ENCODE measurements around the gene PPP1R26.

The PPP1R26 gene

DNA sequence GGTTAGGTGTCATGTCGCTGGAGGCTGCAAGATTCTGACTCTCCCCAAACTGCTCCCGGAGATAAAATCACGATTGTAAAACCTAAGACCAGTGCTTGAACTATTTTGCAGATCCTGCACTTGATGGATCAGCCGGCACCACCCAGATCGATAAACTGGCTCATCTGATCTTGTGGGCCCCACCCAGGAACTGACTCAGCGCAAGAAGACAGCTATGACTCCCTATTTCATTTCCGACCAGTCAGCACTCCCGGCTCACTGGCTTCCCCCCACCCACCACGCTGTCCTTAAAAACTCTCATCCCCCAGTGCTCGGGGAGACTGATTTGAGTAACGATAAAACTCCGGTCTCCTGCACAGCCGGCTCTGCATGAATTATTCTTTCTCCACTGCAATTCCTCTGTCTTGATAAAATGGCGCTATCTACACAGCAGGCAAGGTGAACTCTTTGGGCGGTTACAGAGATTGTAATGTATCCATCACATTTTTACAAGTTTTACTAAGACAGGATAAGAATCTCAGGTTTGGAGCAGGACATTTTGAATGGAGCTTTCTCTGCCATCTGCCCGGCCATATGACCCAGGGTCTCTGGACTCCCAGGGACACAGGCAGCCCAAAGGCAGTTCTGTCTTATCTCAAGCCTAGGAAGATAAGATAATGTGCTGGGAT, 10.6 kb upstream of the PPP1R26 start (continued):
- TF ChIP-seq KLF17 (tag by site-specific recombination; IDR thresholded peaks at IDR 0.05): peak; percentile 81
- TF ChIP-seq ZBTB26 (tag by site-specific recombination; optimal IDR thresholded peaks at IDR 0.05): no peak
- TF ChIP-seq SCRT1 (tag by site-specific recombination; IDR thresholded peaks at IDR 0.05; ENCODE audit: borderline replicate concordance): no peak
- TF ChIP-seq SP7 (tag by site-specific recombination; IDR thresholded peaks at IDR 0.05): peak; percentile 65
- peak; percentile 92 for TF ChIP-seq ZBTB17 (tag by site-specific recombination; IDR thresholded peaks at IDR 0.05)
- no peak for TF ChIP-seq ZNF843 (tag by site-specific recombination; IDR thresholded peaks at IDR 0.05)
- TF ChIP-seq, protein P1, sequence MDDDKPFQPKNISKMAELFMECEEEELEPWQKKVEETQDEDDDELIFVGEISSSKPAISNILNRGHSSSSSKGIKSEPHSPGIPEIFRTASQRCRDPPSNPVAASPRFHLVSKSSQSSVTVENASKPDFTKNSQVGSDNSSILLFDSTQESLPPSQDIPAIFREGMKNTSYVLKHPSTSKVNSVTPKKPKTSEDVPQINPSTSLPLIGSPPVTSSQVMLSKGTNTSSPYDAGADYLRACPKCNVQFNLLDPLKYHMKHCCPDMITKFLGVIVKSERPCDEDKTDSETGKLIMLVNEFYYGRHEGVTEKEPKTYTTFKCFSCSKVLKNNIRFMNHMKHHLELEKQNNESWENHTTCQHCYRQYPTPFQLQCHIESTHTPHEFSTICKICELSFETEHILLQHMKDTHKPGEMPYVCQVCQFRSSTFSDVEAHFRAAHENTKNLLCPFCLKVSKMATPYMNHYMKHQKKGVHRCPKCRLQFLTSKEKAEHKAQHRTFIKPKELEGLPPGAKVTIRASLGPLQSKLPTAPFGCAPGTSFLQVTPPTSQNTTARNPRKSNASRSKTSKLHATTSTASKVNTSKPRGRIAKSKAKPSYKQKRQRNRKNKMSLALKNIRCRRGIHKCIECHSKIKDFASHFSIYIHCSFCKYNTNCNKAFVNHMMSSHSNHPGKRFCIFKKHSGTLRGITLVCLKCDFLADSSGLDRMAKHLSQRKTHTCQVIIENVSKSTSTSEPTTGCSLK (tag by site-specific recombination; IDR thresholded peaks at IDR 0.05): no peak
- no peak for TF ChIP-seq TCF7L2 (IDR thresholded peaks at IDR 0.05; ENCODE audit: borderline replicate concordance, low read depth, low read length)
- peak; percentile 81 for TF ChIP-seq ZNF335 (tag by site-specific recombination; conservative IDR thresholded peaks at IDR 0.05)
- TF ChIP-seq ZNF658 (tag by site-specific recombination; IDR thresholded peaks at IDR 0.05): no peak
- TF ChIP-seq ZBTB21 (tag by site-specific recombination; IDR thresholded peaks at IDR 0.05): no peak
- TF ChIP-seq ZNF223 (tag by site-specific recombination; IDR thresholded peaks at IDR 0.05): 0 out of 2 replicates have a peak, but pooled peaks have one; percentile 30
- no peak for TF ChIP-seq SETDB1 (IDR thresholded peaks at IDR 0.05; ENCODE audit: insufficient read length, low read length)
- TF ChIP-seq ZNF561 (tag by site-specific recombination; IDR thresholded peaks at IDR 0.05; ENCODE audit: borderline replicate concordance): no peak
- peak; percentile 30; the same call in 1 of the 2 replicates for TF ChIP-seq ZBTB20 (tag by site-specific recombination; IDR thresholded peaks at IDR 0.05)
- TF ChIP-seq WT1 (tag by site-specific recombination; IDR thresholded peaks at IDR 0.05): 0 out of 2 replicates have a peak, but pooled peaks have one; percentile 12
- TF ChIP-seq GLIS2 (tag by site-specific recombination; IDR thresholded peaks at IDR 0.05): peak; percentile 44; the same call in 1 of the 2 replicates
- TF ChIP-seq KLF1 (tag by site-specific recombination; IDR thresholded peaks at IDR 0.05): peak; percentile 86
- TF ChIP-seq ZNF677 (tag by site-specific recombination; IDR thresholded peaks at IDR 0.05): no peak
- peak; percentile 53; the same call in 1 of the 2 replicates for TF ChIP-seq KLF8 (tag by site-specific recombination; IDR thresholded peaks at IDR 0.05)
- TF ChIP-seq ZNF132 (tag by site-specific recombination; IDR thresholded peaks at IDR 0.05; ENCODE audit: borderline replicate concordance): no peak
- TF ChIP-seq ZNF692 (tag by site-specific recombination; IDR thresholded peaks at IDR 0.05): peak; percentile 100
- no peak for TF ChIP-seq ZNF777 (tag by site-specific recombination; IDR thresholded peaks at IDR 0.05; ENCODE audit: borderline replicate concordance)
- no peak for TF ChIP-seq ZNF280D (tag by site-specific recombination; IDR thresholded peaks at IDR 0.05)
- peak; percentile 55; the same call in 1 of the 2 replicates for TF ChIP-seq ZNF341 (tag by site-specific recombination; IDR thresholded peaks at IDR 0.05; ENCODE audit: low read depth)
- TF ChIP-seq ZNF366 (tag by site-specific recombination; conservative IDR thresholded peaks at IDR 0.05): peak; percentile 47
- TF ChIP-seq ZNF23 (tag by site-specific recombination; IDR thresholded peaks at IDR 0.05; ENCODE audit: borderline replicate concordance): no peak
- TF ChIP-seq BCL11B (tag by site-specific recombination; IDR thresholded peaks at IDR 0.05; ENCODE audit: low read depth): no peak
- peak; percentile 73 for TF ChIP-seq ZEB2 (tag by site-specific recombination; IDR thresholded peaks at IDR 0.05)
- peak; percentile 91 for TF ChIP-seq ZNF660 (tag by site-specific recombination; IDR thresholded peaks at IDR 0.05)
- peak; percentile 42; the same call in 1 of the 2 replicates for TF ChIP-seq KLF7 (tag by site-specific recombination; IDR thresholded peaks at IDR 0.05; ENCODE audit: borderline replicate concordance)
- TF ChIP-seq ZNF600 (tag by site-specific recombination; IDR thresholded peaks at IDR 0.05): peak; percentile 53
- no peak for TF ChIP-seq ZNF701 (tag by site-specific recombination; IDR thresholded peaks at IDR 0.05)

Data from HEK293 (cell line).